GM18498 (cell line): Measurements from ENCODE around the gene IFITM1.
"Not testable (repeated sequence)": the region's sequence is repeated elsewhere in the genome, so short reads cannot be mapped to it uniquely, and the experiment has no call there.

Experiments used
- ATAC-seq: cut with Tn5 transposase; IDR thresholded peaks from one replicate; pipeline ENCODE4 v1.9.1; 2021; ENCODE audit warnings: mild to moderate bottlenecking, moderate library complexity; ENCODE audit not compliant: unreplicated experiment

The IFITM1 gene

GRCh38 chr11:293852-294661 lies 19.8 kb upstream of the IFITM1 start:
- no peak for ATAC-seq

GRCh38 chr11:294780-295179 lies 19.1 kb upstream of the IFITM1 start:
- no peak for ATAC-seq

- ATAC-seq, result no peak
Observed at GRCh38 chr11:295351-296170, 18.3 kb upstream of the IFITM1 start.

GRCh38 chr11:296171-297050 lies 17.4 kb upstream of the IFITM1 start:
- no peak for ATAC-seq

- ATAC-seq, result no peak
Observed at GRCh38 chr11:297051-297585, 16.7 kb upstream of the IFITM1 start.

- no peak for ATAC-seq
Observed at GRCh38 chr11:297586-298405, 16.0 kb upstream of the IFITM1 start.

- ATAC-seq, result no peak
Observed at GRCh38 chr11:298406-299065, 15.3 kb upstream of the IFITM1 start.

GRCh38 chr11:299081-299891 lies 14.6 kb upstream of the IFITM1 start, which contains the start of gene IFITM5:
Gene IFITM5 (minus strand): TSS chr11:299526. CDS start chr11:299490, 36 bp downstream.
- ATAC-seq, result no peak

GRCh38 chr11:299951-300735 lies 13.7 kb upstream of the IFITM1 start:
- ATAC-seq, result no peak

- no peak for ATAC-seq
Observed at GRCh38 chr11:303363-303762, 10.5 kb upstream of the IFITM1 start.

GRCh38 chr11:304061-304506 lies 9.8 kb upstream of the IFITM1 start:
- ATAC-seq, result no peak

GRCh38 chr11:304915-305843 lies 8.7 kb upstream of the IFITM1 start:
- no peak for ATAC-seq

- ATAC-seq, result no peak
Observed at GRCh38 chr11:305844-306211, 8.0 kb upstream of the IFITM1 start.

GRCh38 chr11:306645-307371 lies 7.0 kb upstream of the IFITM1 start:
- no peak for ATAC-seq

GRCh38 chr11:307766-308708 lies 5.8 kb upstream of the IFITM1 start, which contains the start of gene IFITM2:
Gene IFITM2 (plus strand): TSS chr11:307816. CDS start chr11:308193, 377 bp downstream.
- not testable (repeated sequence) for ATAC-seq
